HepG2 (cell line): Measurements from ENCODE around the gene ACSL1.

Source experiments
- AKAP8 ChIP-seq: sonication (generic); formaldehyde crosslinking; IDR thresholded peaks from 2 replicates; pipeline ENCODE4 v1.5.1; 2020; ENCODE audit warnings: mild to moderate bottlenecking, missing genetic modification reagents
- CTCF ChIP-seq: sonication (generic); formaldehyde crosslinking; IDR thresholded peaks from 2 replicates; pipeline ENCODE4 v1.5.0; 2020; ENCODE audit warnings: mild to moderate bottlenecking, missing genetic modification reagents, moderate library complexity
- POLR2A ChIP-seq, 2 experiments: IDR thresholded peaks; 2 replicates each; pipeline ENCODE4 v1.6.1; 2011; ENCODE audit warnings: low read depth in 2 of 2, low read length in 2 of 2, mild to moderate bottlenecking in 1 of 2, moderate library complexity in 1 of 2; ENCODE audit not compliant: insufficient read depth in 1 of 2
- TARDBP ChIP-seq: sonication (generic); formaldehyde crosslinking; IDR thresholded peaks from 2 replicates; pipeline ENCODE4 v1.8.0; 2022; ENCODE audit warnings: mild to moderate bottlenecking, missing genetic modification reagents
- TBP ChIP-seq: sonication (generic); formaldehyde crosslinking; IDR thresholded peaks from 2 replicates; pipeline ENCODE4 v1.5.0; 2020; ENCODE audit warnings: missing genetic modification reagents
- TFAP4 ChIP-seq: sonication (generic); IDR thresholded peaks from 2 replicates; pipeline ENCODE4 v1.6.1; 2016; ENCODE audit warnings: low read depth, borderline replicate concordance
- ZNF496 ChIP-seq: sonication (generic); formaldehyde crosslinking; IDR thresholded peaks from 2 replicates; pipeline ENCODE4 v1.8.1; 2023; ENCODE audit warnings: mild to moderate bottlenecking, moderate library complexity, missing genetic modification reagents; ENCODE audit not compliant: insufficient replicate concordance

GRCh38 chr4:184824776-184825084 is 1.0 kb downstream of the ACSL1 start:
- no peak for TF ChIP-seq CTCF
- no peak for TF ChIP-seq ZNF496 (CRISPR knock-in tag)
- TF ChIP-seq POLR2A (IDR thresholded peaks at IDR 0.05; ENCODE audit: insufficient read depth in 1 of 2, low read depth in 2 of 2, low read length in 2 of 2), result no peak
- TF ChIP-seq TARDBP (CRISPR knock-in tag), result no peak
- TF ChIP-seq TFAP4, result no peak
- no peak for TF ChIP-seq AKAP8 (CRISPR knock-in tag)
- no peak for TF ChIP-seq TBP (CRISPR knock-in tag)
